HFFc6 (cell line): Measurements from ENCODE around the gene FURIN. TPM values are rescaled to one million over a fixed set of nuclear protein-coding genes. Genes with fewer than 3 reads are reported as not detected.
"Not testable (repeated sequence)": the region's sequence is repeated elsewhere in the genome, so short reads cannot be mapped to it uniquely, and the experiment has no call there.

ENCODE experiments used
- DNase-seq: peaks from one replicate; pipeline ENCODE4 v3.0.0-alpha.2; 2018
- H3K27ac Mint-ChIP-seq: 2 replicates; pipeline ENCODE4 v1.8.0; 2020; ENCODE audit warnings: mild to moderate bottlenecking, mixed read lengths
- H3K27me3 Mint-ChIP-seq: 2 replicates; pipeline ENCODE4 v1.8.0; 2021; ENCODE audit warnings: mild to moderate bottlenecking, moderate library complexity, mixed read lengths; ENCODE audit not compliant: insufficient read depth
- H3K36me3 Mint-ChIP-seq: 2 replicates; pipeline ENCODE4 v1.8.0; 2021; ENCODE audit warnings: low read depth, mixed read lengths
- H3K4me1 Mint-ChIP-seq: 2 replicates; pipeline ENCODE4 v1.8.0; 2020; ENCODE audit warnings: low read depth, mixed read lengths
- H3K4me3 Mint-ChIP-seq: 2 replicates; pipeline ENCODE4 v1.8.0; 2020; ENCODE audit warnings: mild to moderate bottlenecking, moderate library complexity, mixed read lengths
- H3K9me3 Mint-ChIP-seq: 2 replicates; pipeline ENCODE4 v1.8.0; 2020; ENCODE audit warnings: mild to moderate bottlenecking, mixed read lengths
- total RNA-seq, 6 experiments: library from RNA; stranded (reverse); fragmentation: NEBNext Ultra II Directional; extraction: Animal tissue kit (Norgen Biotek cat#: 25700); gene quantifications; 2 replicates in 1 of 6; 3 replicates in 5 of 6; pipeline ENCODE4 v1.2.3, GENCODE V29; 2021
- TF ChIP-seq, protein P1 (sequence below): fragments of 200-600 bp; sonication (generic); IDR thresholded peaks from 2 replicates; pipeline ENCODE4 v1.5.0; 2021; ENCODE audit warnings: antibody characterized with exemption, mild to moderate bottlenecking

FURIN gene
- total RNA-seq, 6 experiments from 2014 or later, result 68.9 to 79.4 (median 74.6) TPM

GRCh38 chr15:90823455-90823974 lies 44.9 kb upstream of the FURIN start:
- Mint-ChIP-seq H3K27me3 (peaks cover 18% of the 10 kb centered on the region; the same call in 1 of the 2 replicates), H3K9me3 (0 out of 2 replicates have a peak, but pooled peaks cover 6% of the 10 kb centered on the region), H3K4me1 (no peaks in the 10 kb centered on the region), H3K27ac (no peak overlapping the region), H3K4me3 (no peak overlapping the region), H3K36me3 (no peaks in the 10 kb centered on the region)
- no peak for DNase-seq
- TF ChIP-seq, protein P1, sequence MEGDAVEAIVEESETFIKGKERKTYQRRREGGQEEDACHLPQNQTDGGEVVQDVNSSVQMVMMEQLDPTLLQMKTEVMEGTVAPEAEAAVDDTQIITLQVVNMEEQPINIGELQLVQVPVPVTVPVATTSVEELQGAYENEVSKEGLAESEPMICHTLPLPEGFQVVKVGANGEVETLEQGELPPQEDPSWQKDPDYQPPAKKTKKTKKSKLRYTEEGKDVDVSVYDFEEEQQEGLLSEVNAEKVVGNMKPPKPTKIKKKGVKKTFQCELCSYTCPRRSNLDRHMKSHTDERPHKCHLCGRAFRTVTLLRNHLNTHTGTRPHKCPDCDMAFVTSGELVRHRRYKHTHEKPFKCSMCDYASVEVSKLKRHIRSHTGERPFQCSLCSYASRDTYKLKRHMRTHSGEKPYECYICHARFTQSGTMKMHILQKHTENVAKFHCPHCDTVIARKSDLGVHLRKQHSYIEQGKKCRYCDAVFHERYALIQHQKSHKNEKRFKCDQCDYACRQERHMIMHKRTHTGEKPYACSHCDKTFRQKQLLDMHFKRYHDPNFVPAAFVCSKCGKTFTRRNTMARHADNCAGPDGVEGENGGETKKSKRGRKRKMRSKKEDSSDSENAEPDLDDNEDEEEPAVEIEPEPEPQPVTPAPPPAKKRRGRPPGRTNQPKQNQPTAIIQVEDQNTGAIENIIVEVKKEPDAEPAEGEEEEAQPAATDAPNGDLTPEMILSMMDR, result no peak

GRCh38 chr15:90825115-90825899 lies 43.1 kb upstream of the FURIN start:
- not testable (repeated sequence) for DNase-seq, H3K36me3 Mint-ChIP-seq, H3K9me3 Mint-ChIP-seq, H3K4me1 Mint-ChIP-seq, H3K27ac Mint-ChIP-seq, H3K4me3 Mint-ChIP-seq
- H3K27me3 Mint-ChIP-seq, result peaks cover 16% of the 10 kb centered on the region; the same call in 1 of the 2 replicates

GRCh38 chr15:90826206-90826885 lies 42.0 kb upstream of the FURIN start:
- H3K27ac Mint-ChIP-seq, H3K4me1 Mint-ChIP-seq, H3K9me3 Mint-ChIP-seq, H3K36me3 Mint-ChIP-seq, H3K4me3 Mint-ChIP-seq, DNase-seq: not testable (repeated sequence)
- H3K27me3 Mint-ChIP-seq, result peaks cover 12% of the 10 kb centered on the region; the same call in 1 of the 2 replicates

GRCh38 chr15:90826886-90827435 lies 41.4 kb upstream of the FURIN start:
- Mint-ChIP-seq H3K27ac (no peak overlapping the region), H3K9me3 (0 out of 2 replicates have a peak, but pooled peaks cover 6% of the 10 kb centered on the region), H3K27me3 (peaks cover 12% of the 10 kb centered on the region; the same call in 1 of the 2 replicates), H3K4me3 (no peak overlapping the region), H3K36me3 (no peaks in the 10 kb centered on the region), H3K4me1 (no peaks in the 10 kb centered on the region)
- DNase-seq, result no peak
- TF ChIP-seq, protein P1, result no peak

- H3K4me3 Mint-ChIP-seq, result no peak overlapping the region
- 0 out of 2 replicates have a peak, but pooled peaks cover 6% of the 10 kb centered on the region for H3K9me3 Mint-ChIP-seq
- no peak overlapping the region for H3K27ac Mint-ChIP-seq
- no peaks in the 10 kb centered on the region for H3K4me1 Mint-ChIP-seq
- H3K27me3 Mint-ChIP-seq, result peaks cover 12% of the 10 kb centered on the region; the same call in 1 of the 2 replicates
- H3K36me3 Mint-ChIP-seq, result no peaks in the 10 kb centered on the region
- TF ChIP-seq, protein P1, result no peak
- DNase-seq, result no peak
Observed at GRCh38 chr15:90828111-90828510, 40.3 kb upstream of the FURIN start.

DNA sequence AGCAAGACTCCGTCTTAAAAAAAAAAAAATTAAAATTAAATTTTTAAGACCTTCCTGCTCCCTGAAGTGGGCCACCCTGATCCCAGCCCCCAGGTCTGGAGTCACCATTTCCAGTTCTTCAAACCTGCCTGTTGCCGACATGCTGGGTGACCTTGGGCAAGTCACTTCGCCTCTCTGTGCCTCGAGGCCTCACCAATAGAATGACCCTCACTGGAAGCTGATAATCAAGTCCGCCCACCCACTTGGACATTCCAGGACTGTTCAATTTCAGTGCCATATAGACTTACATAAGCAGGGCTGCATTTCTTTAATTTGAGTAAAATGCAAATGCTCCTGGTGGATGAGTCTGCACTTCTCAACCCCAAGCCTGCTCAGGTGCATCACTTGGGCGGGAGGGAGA lies 39.3 kb upstream of the FURIN start:
- no peaks in the 10 kb centered on the region for H3K4me1 Mint-ChIP-seq
- no peak overlapping the region for H3K27ac Mint-ChIP-seq
- no peak for DNase-seq
- H3K4me3 Mint-ChIP-seq, result no peak overlapping the region
- H3K9me3 Mint-ChIP-seq, result 0 out of 2 replicates have a peak, but pooled peaks cover 6% of the 10 kb centered on the region
- TF ChIP-seq, protein P1, result no peak
- peaks cover 9% of the 10 kb centered on the region for H3K27me3 Mint-ChIP-seq
- H3K36me3 Mint-ChIP-seq, result no peaks in the 10 kb centered on the region
